Endometrial microvascular endothelial cells (primary cell): ENCODE results near the gene TSPAN8. TPM values are rescaled to one million over a fixed set of nuclear protein-coding genes. Genes with fewer than 3 reads are reported as not detected.
"Not testable (repeated sequence)": the region's sequence is repeated elsewhere in the genome, so short reads cannot be mapped to it uniquely, and the experiment has no call there.

Experiments
- in situ Hi-C: cut with HindIII; loops from 2 replicates; pipeline ENCODE4 v1.10.0; 2017; ENCODE audit warnings: low sequenced_read_pairs, low pct_unique_long_range_greater_than_20kb; ENCODE audit errors: inconsistent ontology term
- total RNA-seq: library from RNA; depleted of rRNA; stranded (reverse); fragments of >200 nt; gene quantifications from one replicate; pipeline ENCODE4 v1.2.3, GENCODE V29; 2015; ENCODE audit errors: inconsistent ontology term

TSPAN8 gene
- total RNA-seq, 1 donor from 2014 or later = not detected

DNA sequence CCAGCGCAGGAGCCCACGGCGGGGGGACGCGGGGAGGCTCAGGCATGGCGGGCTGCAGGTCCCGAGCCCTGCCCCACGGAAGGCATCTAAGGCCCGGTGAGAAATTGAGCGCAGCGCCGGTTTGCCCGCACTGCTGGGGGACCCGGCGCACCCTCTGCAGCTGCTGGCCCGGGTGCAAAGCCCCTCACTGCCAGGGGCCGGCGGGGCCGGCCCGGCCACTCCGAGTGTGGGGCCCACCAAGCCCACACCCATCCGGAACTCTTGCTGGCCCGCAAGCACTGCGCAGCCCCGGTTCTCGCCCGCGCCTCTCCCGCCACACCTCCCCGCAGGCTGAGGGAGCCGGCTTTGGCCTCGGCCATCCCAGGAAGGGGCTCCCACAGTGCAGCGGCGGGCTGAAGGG, 8.5 kb upstream of the TSPAN8 start:
- in situ Hi-C loops = no loop called here

GRCh38 chr12:71165780-71166179, 8.0 kb upstream of the TSPAN8 start:
- in situ Hi-C loops = not testable (repeated sequence)

GRCh38 chr12:71164568-71165197, 6.9 kb upstream of the TSPAN8 start:
- in situ Hi-C loops = no loop called here

GRCh38 chr12:71164166-71164565, 6.4 kb upstream of the TSPAN8 start:
- in situ Hi-C loops = no loop called here

GRCh38 chr12:71162832-71163763, 5.3 kb upstream of the TSPAN8 start:
- in situ Hi-C loops = no loop called here

DNA sequence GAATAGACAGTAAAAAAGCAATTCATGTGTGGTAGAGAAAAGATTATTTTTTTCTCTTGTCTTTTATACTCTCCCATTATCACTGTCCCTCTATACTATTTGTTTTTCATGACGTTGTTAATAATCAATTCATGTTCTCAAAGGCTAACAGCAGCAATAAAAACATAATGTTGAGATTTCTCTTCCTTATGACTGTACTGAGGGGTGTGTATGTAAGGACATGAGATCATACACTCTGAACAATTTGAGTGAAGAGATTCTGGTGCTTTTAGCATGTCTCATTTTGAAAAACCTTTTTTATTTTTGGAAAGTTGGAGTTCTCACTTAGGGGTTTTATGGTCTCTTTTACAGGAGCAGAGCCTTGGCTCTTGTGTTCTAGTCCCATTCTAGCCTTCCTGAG, 3.8 kb upstream of the TSPAN8 start:
- in situ Hi-C loops = no loop called here

DNA sequence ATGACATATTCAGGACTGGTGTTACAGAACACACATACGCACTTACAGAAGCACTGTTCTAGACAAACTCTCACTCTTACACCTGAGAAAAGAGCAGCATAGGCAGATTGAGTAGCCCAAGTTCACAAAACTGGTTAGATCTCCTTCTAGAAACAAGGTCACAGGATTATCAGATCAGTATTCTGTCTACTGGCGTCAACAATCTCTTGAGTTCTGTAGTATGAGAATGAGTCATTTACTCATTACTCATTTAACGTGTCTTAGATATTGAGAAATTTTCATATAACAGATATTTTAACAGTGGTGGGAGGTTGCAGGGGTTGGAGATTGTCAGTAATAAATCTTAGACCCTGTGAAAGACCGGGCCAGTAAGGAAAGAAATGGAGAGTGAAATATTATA, 2.8 kb upstream of the TSPAN8 start:
- in situ Hi-C loops = no loop called here

DNA sequence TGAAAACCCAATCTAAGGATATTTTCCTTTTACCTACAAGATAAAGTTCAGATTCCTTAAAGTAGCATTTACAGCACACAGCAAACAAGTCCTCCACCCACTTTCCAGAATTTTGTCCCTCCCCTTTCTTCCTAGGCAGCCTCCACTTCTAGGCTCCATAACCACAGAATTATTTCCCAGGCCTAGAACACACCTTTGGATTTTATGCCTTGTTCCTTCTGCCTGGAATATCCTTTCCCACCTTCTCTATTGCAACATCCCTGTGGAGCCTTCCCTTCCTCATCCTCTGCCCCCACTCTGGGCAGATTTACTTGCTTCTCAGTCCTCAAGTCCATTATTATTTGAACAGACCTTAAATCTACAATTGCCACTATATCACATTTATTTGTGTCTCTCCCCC, 2.1 kb upstream of the TSPAN8 start:
- in situ Hi-C loops = no loop called here

DNA sequence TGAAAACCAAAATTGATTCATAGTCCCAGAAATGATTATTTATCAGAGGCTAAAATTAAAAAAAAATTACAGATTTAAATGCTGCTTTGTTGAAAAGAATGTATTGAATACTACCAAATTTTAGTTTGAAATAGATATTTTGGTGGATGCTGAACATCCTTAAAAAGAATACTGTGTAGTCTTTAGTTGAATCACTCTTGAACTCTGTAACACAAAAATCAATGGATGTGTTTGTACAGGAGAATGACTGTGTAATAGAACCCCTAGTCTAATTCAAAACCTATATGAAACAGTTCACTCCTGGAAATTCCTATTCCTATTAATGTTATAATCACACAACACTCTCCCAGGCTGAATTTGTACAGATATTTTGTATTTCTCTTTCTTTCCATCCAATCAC, 1.5 kb upstream of the TSPAN8 start:
- in situ Hi-C loops = no loop called here

- in situ Hi-C loops = no loop called here
These were observed 623 bp upstream of the TSPAN8 start for GRCh38 chr12:71158361-71158882.

- in situ Hi-C loops = no loop called here
These were observed 2.6 kb downstream of the TSPAN8 start for GRCh38 chr12:71155225-71155624.

- in situ Hi-C loops = no loop called here
These were observed 4.9 kb downstream of the TSPAN8 start for GRCh38 chr12:71152851-71153250.

DNA sequence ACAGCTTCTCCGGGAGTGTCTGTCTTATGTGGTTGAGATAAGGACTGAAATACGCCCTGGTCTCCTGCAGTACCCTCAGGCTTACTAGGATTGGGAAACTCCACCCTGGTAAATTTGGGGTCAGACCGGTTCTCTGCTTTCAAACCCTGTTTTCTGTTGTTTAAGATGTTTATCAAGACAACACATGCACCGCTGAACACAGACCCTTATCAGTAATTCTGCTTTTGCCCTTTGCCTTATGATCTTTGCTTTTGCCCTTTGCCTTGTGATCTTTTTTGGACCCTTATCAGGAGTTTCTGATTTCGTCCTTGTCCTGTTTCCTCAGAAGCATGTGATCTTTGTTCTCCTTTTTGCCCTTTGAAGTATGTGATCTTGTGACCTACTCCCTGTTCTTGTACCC, 7.8 kb downstream of the TSPAN8 start:
- in situ Hi-C loops = not testable (repeated sequence)

GRCh38 chr12:71144682-71145081, 13.1 kb downstream of the TSPAN8 start:
- in situ Hi-C loops = no loop called here

DNA sequence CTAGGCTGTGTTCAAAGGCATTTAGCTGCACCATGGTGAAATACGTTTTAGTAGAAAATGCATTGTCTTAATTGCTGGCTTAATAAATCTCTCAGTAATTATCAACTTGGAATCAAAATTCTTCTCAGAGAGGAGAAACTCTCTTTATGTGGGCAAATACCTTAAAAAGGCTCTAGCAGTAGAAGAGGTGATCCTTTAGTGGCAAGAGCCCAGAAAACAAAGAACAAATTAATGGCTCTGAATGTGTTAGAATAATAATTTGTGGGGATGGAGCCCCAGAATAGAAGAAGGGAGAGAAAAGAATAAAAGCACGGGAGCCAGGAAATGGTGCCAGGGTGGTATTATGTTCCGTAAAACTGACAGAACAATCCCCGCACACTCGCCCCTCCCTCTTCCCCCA, 14.8 kb downstream of the TSPAN8 start:
- in situ Hi-C loops = no loop called here

DNA sequence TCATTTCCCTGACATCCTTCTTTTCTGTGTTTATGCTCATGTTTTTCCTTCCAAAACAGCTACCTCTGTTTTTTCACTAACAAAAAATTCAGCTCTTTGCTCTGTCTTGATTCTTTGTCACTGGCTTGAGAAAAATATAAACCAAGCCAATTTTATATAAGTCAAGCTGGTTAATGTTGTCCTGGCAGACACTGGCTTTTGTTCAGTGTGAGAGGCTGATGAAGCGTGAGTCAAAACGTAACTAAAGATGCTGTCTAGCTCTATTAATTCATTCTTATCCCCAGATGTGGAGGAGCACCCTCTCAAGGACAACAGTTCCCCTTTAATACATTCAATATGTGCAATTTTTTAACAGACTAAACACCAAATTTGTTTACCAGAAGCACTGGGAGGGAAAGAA, 15.8 kb downstream of the TSPAN8 start:
- in situ Hi-C loops = no loop called here

GRCh38 chr12:71141378-71141926, 16.3 kb downstream of the TSPAN8 start:
- in situ Hi-C loops = no loop called here

DNA sequence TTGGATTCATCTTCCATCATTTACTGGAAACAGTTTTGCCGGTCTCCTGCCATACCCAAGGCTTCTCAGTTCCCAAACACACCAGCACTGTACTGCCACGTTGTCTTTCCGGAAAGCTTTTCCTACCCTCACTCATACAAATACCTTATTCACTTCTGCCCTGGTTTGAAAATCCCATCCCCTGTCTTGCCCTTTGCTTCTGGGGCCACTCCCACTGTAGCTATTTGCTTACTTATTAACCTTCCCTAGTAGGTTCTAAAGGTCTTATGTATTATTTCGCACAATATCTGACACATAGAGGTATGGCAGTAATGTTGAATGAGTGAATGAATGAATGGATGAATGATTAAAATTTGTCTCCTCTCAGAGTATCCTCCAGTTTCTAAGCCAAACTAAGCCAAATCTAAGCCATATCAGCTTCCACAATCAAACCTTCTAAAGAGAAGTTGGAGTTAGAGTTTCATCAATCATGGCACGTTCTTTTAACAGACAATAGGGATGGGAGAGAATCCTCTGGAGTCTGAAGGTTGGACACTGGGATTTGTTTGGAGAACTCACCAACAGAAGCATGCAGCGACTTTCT, 18.6 kb downstream of the TSPAN8 start:
- in situ Hi-C loops = no loop called here

- in situ Hi-C loops = no loop called here
These were observed 19.8 kb downstream of the TSPAN8 start for GRCh38 chr12:71138011-71138410.

GRCh38 chr12:71135812-71136176, 22.0 kb downstream of the TSPAN8 start:
- in situ Hi-C loops = no loop called here
